Bone marrow (tissue), 2 donors: ENCODE results near the gene PRKG2.
"Not testable (repeated sequence)": the region's sequence is repeated elsewhere in the genome, so short reads cannot be mapped to it uniquely, and the experiment has no call there.

Experiments
- DNase-seq, 2 donors: peaks; one replicate each; lab custom pipeline; 2025; lab: John Stamatoyannopoulos, UW

The PRKG2 gene

GRCh38 chr4:81214881-81215868 is at the start of gene PRKG2:
PRKG2 (minus strand) TSS chr4:81215222; CDS start chr4:81205047, 10,175 bp downstream.
- no peak for DNase-seq

- no peak for DNase-seq
These were observed 45.5 kb upstream of the PRKG2 start for GRCh38 chr4:81260443-81261101.

DNA sequence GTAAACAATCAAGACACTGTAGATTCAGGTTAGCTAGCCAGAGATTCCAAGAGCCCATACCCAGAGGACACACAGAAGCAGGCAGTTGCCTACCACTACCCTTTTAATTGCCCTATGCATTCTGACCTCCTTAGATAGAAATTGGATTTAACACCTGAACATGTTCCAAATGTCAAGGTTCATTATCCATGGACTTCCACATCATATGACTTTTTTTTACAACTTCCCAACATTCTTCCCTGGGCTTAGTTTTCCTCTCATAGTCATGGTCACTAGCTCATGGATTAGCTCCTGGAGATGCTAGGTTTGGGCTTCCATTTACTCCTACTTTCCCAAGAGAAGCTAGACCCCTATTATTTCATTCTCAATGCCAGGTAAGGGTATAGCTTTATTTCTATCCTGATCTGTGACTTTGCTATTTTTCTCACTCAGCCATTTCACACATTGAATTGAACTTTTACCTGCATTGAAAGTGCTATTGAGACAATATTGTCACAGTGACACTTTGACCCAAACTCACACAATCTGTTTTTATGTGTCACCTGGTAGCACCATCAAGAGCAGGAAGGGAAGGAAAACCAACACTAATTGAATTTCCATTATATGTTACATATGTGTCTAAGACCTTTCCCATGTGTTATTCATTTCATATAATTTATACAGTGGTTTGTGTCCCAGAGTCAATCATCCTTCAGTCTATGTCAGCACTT is 44.0 kb upstream of the PRKG2 start:
- no peak for DNase-seq

DNA sequence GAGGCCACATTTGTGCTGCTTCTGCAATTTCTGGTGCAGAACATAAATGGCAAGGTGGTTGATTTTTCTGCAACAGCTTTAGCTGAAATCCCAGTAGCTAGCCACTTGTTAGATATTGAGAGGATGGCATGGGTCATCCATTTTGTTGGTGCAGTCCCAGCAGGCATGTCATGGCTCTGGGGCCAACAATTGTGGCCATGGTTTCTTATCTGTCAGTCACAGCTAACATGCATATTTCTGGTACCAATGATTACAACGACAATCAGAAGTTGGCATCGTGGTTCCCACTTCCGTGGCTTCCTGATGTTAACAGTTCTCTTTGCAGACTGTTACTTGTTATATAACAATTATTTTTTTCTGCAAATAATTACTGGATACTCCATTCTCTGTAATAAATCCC is 42.8 kb upstream of the PRKG2 start:
- DNase-seq, result no peak

- DNase-seq, result no peak
These were observed 42.0 kb upstream of the PRKG2 start for GRCh38 chr4:81257021-81257420.

GRCh38 chr4:81256059-81256970 is 41.3 kb upstream of the PRKG2 start:
- no peak for DNase-seq

DNA sequence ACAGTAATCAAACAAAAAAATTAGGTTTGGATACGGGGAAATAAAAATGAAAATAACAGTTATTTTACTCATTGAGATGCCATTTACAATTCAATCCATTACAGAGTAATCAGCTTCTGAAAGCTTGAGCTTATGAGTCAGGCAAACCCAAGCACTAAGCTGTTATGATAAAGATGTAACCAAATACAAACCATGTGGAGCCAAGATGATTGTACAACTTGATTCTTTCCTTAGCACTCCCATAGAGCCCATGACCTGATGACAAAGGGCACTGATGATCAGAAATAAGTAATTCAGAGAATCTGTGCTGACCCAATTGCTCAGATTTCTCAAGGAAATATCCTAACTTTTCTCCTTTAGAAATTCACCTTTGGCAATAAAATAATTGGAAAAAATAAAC is 40.5 kb upstream of the PRKG2 start:
- no peak for DNase-seq

GRCh38 chr4:81250430-81250829 is 35.4 kb upstream of the PRKG2 start:
- DNase-seq, result no peak

GRCh38 chr4:81245218-81246009 is 30.4 kb upstream of the PRKG2 start:
- DNase-seq, result no peak

- no peak for DNase-seq
These were observed 22.8 kb upstream of the PRKG2 start for GRCh38 chr4:81237791-81238190.

- no peak for DNase-seq
These were observed 21.1 kb upstream of the PRKG2 start for GRCh38 chr4:81235982-81236749.

GRCh38 chr4:81227968-81228367 is 12.9 kb upstream of the PRKG2 start:
- DNase-seq, result no peak

DNA sequence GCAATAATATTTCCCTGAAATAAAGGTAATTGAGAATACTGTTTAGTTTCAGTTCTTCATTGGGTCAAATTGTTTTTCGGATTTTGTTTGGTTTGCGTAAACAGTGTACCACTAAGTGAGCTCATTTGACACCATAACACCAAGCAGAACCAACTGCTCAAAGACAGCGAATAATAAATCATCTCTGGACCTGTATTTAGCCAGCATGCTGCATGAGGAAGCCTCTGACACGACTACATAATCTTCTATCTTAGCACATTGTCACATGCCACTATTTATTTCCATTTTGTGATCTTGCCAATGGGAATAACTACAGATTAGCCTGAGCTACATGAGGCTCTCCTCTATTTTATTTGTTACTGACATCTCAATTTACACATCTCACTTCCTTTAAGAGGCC is 12.1 kb upstream of the PRKG2 start:
- no peak for DNase-seq

DNA sequence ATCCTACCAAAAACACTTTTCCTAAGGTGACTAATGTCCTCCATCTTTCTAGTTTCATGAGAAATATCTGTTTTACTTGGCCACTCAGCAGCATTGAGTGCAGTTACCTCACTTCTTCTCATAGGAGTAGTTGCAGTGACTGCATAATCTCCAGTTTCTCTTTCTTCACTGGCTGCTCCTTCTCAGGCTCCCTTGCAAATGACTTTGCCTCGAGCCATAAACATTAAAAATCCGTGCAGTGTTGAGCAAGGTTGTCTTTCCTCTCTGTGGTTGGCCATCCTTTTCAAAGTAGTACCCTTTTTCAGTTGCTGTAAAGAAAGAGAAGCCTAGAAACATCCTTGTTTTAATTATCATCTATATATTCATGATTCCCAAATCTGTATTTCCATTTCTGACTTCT is 10.2 kb upstream of the PRKG2 start:
- DNase-seq, result no peak

DNA sequence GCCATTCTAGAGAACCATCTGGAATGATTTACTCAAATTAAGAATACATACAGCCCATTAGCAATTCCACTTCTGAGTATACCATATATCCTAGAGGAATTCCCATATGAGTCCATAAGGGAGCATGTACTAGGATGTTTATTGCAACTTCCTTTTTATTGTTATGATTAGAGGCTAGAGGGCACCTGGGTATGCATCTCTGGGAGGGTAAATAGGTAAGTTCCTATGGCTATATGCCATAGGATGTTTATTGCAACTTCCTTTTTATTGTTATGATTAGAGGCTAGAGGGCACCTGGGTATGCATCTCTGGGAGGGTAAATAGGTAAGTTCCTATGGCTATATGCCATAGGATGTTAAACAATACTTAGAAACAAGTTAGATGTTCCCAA is 7.1 kb upstream of the PRKG2 start:
- not testable (repeated sequence) for DNase-seq

GRCh38 chr4:81221303-81222081 is 6.5 kb upstream of the PRKG2 start:
- no peak for DNase-seq

GRCh38 chr4:81220271-81220670 is 5.2 kb upstream of the PRKG2 start:
- no peak for DNase-seq

- DNase-seq, result no peak
These were observed 3.2 kb upstream of the PRKG2 start for GRCh38 chr4:81218206-81218605.

- no peak for DNase-seq
These were observed 2.8 kb upstream of the PRKG2 start for GRCh38 chr4:81217779-81218178.
